ENCODE data around the gene TMPRSS9. TPM values are rescaled to one million over a fixed set of nuclear protein-coding genes. Genes with fewer than 3 reads are reported as not detected.
A peak's percentile ranks its signal among the peaks of the same experiment; 100 is the strongest.

The TMPRSS9 gene
- total RNA-seq, 4 donors from 2014 or later, result not detected

DNA sequence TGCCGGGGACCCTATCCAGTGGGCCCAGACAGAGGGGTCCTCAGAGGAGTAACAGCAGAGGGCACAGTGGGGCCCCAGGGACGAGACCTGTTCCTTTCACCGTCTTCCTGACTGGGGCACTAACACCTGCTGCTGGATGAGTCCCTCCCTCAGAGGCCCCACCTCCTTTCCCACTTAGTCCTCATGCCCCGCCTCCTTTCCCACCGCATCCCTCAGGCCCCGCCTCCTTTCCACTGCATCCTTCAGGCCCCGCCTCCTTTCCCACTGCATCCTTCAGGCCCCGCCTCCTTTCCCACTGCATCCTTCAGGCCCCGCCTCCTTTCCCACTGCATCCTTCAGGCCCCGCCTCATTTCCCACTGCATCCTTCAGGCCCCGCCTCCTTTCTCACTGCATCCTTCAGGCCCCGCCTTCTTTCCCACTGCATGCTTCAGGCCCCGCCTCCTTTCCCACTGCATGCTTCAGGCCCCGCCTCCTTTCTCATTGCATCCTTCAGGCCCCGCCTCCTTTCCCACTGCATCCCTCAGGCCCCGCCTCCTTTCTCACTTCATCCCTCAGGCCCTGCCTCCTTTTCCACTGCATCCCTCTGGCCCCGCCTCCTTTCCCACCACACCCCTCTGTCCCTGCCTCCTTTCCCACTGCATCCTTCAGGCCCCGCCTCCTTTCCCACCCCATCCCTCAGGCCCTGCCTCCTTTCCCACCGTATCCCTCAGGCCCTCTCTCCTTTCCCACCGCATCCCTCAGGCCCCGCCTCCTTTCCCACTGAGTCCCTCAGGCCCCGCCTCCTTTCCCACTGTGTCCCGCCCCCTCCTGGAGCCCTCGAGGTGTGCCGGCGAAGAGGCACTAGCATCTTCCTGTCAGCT, 24.8 kb upstream of the TMPRSS9 start:
- Histone ChIP-seq H3K9me3 (no peaks in the 10 kb centered on the region), H3K27me3 (no peaks in the 10 kb centered on the region), H3K27ac (no peak overlapping the region), H3K36me3 (peaks cover 21% of the 10 kb centered on the region), H3K4me1 (peaks cover 34% of the 10 kb centered on the region), H3K4me3 (no peak overlapping the region)
- no peak for DNase-seq (ENCODE audit: low spot score in 2 of 2)
- WGBS, result 87% methylated on average over 26 of the region's 26 CpGs
- TF ChIP-seq, protein P1, sequence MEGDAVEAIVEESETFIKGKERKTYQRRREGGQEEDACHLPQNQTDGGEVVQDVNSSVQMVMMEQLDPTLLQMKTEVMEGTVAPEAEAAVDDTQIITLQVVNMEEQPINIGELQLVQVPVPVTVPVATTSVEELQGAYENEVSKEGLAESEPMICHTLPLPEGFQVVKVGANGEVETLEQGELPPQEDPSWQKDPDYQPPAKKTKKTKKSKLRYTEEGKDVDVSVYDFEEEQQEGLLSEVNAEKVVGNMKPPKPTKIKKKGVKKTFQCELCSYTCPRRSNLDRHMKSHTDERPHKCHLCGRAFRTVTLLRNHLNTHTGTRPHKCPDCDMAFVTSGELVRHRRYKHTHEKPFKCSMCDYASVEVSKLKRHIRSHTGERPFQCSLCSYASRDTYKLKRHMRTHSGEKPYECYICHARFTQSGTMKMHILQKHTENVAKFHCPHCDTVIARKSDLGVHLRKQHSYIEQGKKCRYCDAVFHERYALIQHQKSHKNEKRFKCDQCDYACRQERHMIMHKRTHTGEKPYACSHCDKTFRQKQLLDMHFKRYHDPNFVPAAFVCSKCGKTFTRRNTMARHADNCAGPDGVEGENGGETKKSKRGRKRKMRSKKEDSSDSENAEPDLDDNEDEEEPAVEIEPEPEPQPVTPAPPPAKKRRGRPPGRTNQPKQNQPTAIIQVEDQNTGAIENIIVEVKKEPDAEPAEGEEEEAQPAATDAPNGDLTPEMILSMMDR (IDR thresholded peaks at IDR 0.05), result peak in 1 of 2 donors; percentile 2
- TF ChIP-seq EP300 (IDR thresholded peaks at IDR 0.05), result no peak

- H3K36me3 ChIP-seq, result peaks cover 27% of the 10 kb centered on the region
- H3K9me3 ChIP-seq, result no peaks in the 10 kb centered on the region
- no peak overlapping the region for H3K4me3 ChIP-seq
- TF ChIP-seq EP300 (IDR thresholded peaks at IDR 0.05) (no peak), POLR2A (IDR thresholded peaks at IDR 0.05) (no peak), POLR2AphosphoS5 (IDR thresholded peaks at IDR 0.05) (no peak)
- TF ChIP-seq, protein P1 (IDR thresholded peaks at IDR 0.05), result no peak
- DNase-seq (ENCODE audit: low spot score in 2 of 2), result no peak
- H3K4me1 ChIP-seq, result peaks cover 28% of the 10 kb centered on the region
- 64% methylated on average over 3 of the region's 3 CpGs for WGBS
- no peak overlapping the region for H3K27ac ChIP-seq
- H3K27me3 ChIP-seq, result no peaks in the 10 kb centered on the region
Observed at GRCh38 chr19:2335848-2336247, 24.2 kb upstream of the TMPRSS9 start.

GRCh38 chr19:2336528-2337328, 23.3 kb upstream of the TMPRSS9 start:
- Histone ChIP-seq H3K27me3 (no peaks in the 10 kb centered on the region), H3K9me3 (no peaks in the 10 kb centered on the region), H3K27ac (no peak overlapping the region), H3K4me3 (no peak overlapping the region), H3K4me1 (peaks cover 28% of the 10 kb centered on the region), H3K36me3 (peaks cover 34% of the 10 kb centered on the region)
- TF ChIP-seq, protein P1 (IDR thresholded peaks at IDR 0.05), result no peak
- no peak for TF ChIP-seq POLR2AphosphoS5 (IDR thresholded peaks at IDR 0.05)
- TF ChIP-seq POLR2A (IDR thresholded peaks at IDR 0.05), result no peak
- no peak for TF ChIP-seq EP300 (IDR thresholded peaks at IDR 0.05)
- no peak for DNase-seq (ENCODE audit: low spot score in 2 of 2)
- 93% methylated on average over 14 of the region's 33 CpGs for WGBS

DNA sequence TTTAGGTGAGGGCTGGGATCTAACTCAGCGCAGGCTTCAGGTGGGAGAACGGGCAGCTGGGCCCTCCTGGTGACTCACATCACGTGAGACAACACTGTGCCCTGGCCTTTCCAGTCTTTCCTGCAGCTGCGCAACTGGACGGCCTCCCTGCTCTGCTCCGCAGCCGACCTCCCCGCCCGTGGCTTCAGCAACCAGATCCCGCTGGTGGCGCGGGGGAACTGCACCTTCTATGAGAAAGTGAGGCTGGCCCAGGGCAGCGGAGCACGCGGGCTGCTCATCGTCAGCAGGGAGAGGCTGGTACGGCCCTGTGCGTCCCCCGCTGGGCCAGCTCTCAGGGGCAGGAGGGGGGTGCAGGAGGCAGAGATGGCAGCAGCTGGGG, 22.7 kb upstream of the TMPRSS9 start:
- H3K36me3 ChIP-seq, result peaks cover 34% of the 10 kb centered on the region
- H3K9me3 ChIP-seq, result no peaks in the 10 kb centered on the region
- no peak overlapping the region for H3K27ac ChIP-seq
- H3K4me1 ChIP-seq, result peaks cover 28% of the 10 kb centered on the region
- H3K27me3 ChIP-seq, result no peaks in the 10 kb centered on the region
- DNase-seq (ENCODE audit: low spot score in 2 of 2), result no peak
- no peak for TF ChIP-seq EP300 (IDR thresholded peaks at IDR 0.05)
- no peak for TF ChIP-seq POLR2A (IDR thresholded peaks at IDR 0.05)
- no peak for TF ChIP-seq POLR2AphosphoS5 (IDR thresholded peaks at IDR 0.05)
- TF ChIP-seq, protein P1 (IDR thresholded peaks at IDR 0.05), result peak in 1 of 2 donors; percentile 16
- H3K4me3 ChIP-seq, result no peak overlapping the region
- 81% methylated on average over 7 of the region's 19 CpGs for WGBS

GRCh38 chr19:2338055-2338615, 21.9 kb upstream of the TMPRSS9 start:
- Histone ChIP-seq H3K9me3 (no peaks in the 10 kb centered on the region), H3K36me3 (peaks cover 36% of the 10 kb centered on the region), H3K4me3 (no peak overlapping the region), H3K27me3 (no peaks in the 10 kb centered on the region), H3K27ac (no peak overlapping the region), H3K4me1 (peaks cover 23% of the 10 kb centered on the region)
- WGBS, result 100% methylated on average over 7 of the region's 21 CpGs
- no peak for TF ChIP-seq POLR2AphosphoS5 (IDR thresholded peaks at IDR 0.05)
- DNase-seq (ENCODE audit: low spot score in 2 of 2), result no peak
